Mesenteric fat pad (tissue), 1 donor: ENCODE data around the gene SUN2. TPM values are rescaled to one million over a fixed set of nuclear protein-coding genes. Genes with fewer than 3 reads are reported as not detected.

Experiments
- DNase-seq: peaks from one replicate; pipeline ENCODE4 v3.0.0-alpha.2; 2020; ENCODE audit warnings: low spot score
- total RNA-seq: library from RNA; stranded (reverse); fragmentation: NEBNext Ultra II Directional; extraction: Animal tissue kit (Norgen Biotek cat#: 25700); gene quantifications from one replicate; pipeline ENCODE4 v1.2.1, GENCODE V29; 2021
- donor health status: DM: yes; HTN: yes; CAD: no.

SUN2 gene
- total RNA-seq, 1 donor from 2014 or later = 286 TPM

DNA sequence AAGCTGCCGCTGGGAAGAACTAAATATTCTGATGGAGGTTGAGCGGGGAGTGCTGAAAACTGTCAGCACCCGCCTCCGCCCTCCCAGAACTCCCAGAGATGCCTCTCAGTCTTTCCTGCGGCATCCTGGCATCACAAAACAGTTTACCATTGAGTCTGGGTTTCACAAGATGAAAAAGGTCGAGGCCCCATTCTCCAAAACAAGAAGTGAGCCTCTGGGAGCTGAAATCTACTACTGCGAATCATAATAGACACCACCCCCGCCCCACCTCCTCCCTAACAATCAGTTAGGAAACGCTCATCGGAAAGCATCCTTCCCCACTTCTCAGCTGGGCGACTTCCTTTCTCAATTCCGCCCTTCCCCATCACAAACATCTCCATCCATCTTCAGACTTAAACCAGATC, 1.0 kb downstream of the SUN2 start:
- DNase-seq = no peak

DNA sequence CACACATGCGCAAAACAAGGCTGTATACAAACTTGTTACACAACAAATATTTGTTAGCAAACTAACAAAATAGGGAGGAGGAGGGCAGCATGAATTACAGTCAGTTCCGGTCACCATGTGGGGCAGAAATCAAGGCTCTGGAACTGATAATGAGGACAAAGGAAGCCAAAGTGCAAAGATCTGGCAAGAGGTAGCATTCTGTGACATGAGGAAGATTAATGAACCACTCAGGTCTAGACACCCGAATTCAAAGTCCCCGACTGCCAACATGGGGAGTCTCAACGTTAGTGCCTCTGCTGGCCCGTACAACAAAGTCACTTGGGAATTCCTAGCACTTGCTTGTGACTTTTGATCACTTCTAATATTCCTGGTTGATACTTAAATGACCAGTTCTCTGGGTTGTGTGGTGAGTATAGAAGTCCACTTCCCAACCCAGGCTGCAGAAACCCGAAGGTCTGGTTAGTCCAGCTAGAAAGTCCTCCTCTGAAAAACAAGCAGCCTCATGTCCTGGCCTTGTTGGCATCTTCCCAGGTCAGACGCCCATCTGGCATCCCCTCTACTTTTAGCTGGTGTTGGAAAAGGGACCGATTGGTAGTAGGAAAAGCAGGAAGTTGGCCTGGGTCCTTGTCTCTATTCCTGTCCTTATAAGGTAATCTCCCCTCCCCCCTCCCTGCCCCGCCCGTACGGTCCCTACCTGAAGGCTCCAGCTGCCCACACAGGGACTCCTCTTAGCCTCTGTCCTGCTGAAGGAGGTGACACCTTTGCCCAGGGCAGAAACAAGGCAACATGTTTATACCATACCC, 1.6 kb downstream of the SUN2 start:
- no peak for DNase-seq

DNA sequence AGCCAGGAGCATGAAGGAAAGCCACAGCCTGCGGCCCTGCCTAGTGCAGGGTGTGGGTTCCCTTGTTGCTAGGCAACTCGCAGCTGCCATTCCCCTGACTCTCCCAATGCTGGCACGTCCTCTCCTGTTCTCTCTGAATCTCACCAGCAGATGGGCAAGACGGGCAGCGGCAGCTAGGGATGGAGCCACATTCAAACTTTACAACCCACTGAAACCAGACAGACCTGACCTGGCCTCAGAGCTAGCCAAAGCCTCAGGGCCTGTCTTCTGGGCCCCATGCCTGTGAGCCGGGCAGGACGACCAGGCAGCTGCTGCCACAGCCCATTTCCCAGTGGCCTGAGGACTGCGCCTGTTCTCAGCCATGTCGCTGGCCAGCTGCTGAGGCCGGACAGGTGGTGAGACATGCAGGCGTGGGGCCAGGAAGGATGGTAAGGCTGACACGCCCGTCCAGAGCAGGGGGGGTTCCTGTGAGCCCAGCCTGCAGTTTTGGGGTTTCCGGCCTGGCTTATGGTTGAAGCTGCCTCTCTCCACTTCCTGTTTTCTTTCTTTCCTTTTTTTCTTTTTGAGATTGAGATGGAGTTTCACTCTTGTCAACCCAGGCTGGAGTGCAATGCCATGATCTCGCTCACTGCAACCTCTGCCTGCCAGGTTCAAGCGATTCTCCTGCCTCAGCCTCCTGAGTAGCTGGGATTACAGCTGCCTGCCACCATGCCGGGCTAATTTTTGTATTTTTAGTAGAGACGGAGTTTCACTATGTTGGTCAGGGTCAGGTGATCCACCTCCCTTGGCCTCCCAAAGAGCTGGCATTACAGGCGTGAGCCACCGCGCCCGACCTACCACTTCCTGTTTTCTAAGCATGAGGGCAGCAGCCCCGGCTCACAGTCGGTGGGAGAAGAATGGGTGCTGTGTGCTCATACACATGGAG, 4.1 kb downstream of the SUN2 start:
- no peak for DNase-seq

DNA sequence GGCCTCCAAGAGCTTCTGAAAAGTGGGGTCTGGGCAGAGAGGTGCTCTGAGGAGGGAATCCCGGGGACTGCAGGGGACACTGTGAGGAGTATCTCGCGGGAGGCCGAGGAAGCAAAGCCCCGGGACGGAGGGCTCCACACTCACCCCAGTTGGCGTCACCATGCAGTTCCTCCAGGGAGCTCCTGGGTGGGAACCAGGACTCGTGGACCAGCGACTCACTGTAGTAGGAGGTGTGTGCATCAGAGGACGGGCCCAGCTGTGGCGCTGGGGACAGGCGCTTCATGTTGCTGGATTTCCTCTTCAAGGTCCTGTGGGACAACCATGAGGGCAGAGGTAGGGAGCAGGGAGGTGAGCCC, 4.8 kb downstream of the SUN2 start:
- DNase-seq = no peak

DNA sequence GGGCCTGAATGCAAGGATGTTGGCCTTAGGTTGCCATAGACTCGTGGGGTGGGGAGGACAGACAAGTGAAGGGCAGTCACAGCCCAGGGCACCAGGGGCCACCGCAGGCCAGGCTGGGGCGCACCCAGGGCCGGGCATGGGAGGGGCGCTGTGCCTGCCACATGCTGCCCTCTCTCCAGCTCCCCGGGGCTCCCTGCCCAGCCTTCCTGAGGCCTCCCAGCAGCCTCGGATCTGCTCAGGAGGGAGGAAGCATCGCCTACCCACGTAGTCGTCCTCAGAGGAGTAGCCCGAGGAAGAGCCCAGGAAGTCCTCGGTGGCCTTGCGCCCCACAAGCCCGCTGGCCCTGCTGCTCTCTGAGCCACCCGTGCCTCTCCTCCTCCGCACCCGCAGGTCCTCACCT, 5.2 kb downstream of the SUN2 start:
- DNase-seq = no peak

DNA sequence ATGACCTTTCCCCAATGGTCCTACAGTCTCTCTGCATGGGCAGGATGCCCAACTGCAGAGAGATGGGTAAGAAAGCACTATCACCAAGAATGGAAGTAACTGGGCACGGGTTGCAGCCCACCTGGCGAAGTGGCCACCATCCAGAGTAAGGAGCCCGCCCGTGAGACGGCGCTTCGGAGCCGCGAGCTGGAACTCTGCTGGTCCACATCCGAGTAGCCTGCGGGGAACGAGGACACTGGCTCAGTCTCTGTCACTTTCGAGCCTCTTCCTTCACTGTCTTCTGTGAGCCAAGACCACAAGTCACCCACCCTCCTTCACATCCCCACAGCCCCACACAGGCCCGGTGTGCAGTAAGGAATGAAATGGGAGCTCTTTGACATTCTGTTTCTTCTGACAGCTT, 5.7 kb downstream of the SUN2 start:
- no peak for DNase-seq

DNA sequence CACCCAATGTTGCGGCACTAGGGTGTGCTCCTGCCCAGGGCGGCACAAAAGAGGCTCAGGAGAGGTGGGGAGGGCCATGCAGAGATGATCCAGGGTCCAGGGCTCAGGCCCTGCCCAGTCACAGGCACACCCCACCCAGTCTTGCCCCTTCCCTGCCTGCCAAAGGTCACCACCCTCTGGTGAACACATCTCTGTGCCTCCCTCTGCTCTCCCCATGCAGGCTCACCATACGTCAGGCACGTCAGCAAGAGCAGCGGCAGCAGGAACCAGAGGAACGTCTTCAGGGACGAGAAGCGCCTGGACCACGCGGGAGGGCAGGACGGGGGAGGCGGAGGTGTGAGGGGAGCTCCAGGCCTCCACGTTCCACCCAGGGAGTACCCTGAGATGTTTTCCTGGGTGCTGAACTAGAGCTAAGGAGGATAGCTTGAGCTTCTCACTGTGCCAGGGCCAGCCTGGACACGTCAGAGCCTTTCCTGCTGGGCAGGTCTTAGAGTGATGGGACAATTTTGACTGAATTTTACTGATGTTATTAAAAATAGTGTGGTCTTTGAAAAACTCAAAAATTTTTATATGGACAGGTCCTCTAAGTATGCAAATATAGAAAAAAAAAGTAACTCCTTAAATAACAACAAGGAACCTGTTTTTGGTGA, 7.2 kb downstream of the SUN2 start:
- no peak for DNase-seq

DNA sequence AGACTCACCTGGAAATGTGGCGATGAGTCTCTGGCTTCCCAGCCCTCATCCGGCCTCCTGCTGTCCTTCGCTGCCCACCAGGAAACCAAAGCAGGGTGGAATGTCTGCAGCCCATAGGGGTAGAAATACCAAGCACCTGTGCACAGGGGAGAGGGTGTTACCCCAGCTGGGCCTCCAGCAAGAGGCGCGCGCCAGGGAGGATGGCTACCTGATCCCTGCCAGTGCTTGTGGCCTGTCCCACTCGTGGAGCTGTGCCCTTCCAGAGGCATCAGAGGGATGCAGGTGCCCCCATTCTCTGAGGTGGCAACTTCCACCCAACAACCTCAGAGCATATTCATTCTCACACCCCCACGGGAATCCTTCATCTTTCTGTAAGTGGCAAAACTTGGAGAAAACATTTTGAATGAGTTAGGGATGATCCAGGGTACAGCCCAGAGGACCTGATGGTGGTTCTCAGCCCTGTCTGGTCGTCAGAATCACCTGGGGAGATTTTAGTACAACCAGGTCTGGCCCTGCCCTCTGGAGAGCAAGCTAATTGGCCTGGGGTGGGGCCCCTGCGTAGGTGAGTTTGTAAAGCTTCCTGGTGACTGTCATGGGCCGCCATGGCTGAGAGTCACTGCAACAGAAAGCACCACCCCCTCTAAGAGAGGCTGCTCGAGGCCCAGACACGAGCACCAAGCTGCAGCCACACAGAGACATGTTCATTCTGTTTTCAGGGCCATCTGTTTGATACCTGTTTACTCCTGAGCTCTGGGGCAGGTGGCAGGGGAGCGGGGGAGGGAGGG, 9.9 kb downstream of the SUN2 start:
- no peak for DNase-seq

DNA sequence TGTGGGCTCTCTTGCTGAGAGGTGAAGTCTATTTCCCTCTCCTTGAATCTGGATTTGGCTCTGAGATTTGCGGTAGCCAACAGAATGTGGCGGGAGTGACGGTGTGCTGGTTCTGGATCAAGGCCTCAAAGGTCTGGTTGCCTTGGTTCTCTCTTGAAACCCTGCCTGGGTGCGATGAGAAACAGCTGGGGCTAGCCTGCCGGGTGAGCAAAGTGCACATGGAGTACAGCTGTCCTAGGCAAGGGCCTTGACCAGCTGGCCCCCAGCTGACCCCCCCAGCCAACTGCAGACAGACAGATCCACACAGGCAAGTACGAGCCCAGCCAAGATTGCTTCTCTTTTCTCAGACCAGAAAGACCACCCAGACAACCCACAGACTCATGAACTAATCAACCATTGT, 10.8 kb downstream of the SUN2 start:
- no peak for DNase-seq

DNA sequence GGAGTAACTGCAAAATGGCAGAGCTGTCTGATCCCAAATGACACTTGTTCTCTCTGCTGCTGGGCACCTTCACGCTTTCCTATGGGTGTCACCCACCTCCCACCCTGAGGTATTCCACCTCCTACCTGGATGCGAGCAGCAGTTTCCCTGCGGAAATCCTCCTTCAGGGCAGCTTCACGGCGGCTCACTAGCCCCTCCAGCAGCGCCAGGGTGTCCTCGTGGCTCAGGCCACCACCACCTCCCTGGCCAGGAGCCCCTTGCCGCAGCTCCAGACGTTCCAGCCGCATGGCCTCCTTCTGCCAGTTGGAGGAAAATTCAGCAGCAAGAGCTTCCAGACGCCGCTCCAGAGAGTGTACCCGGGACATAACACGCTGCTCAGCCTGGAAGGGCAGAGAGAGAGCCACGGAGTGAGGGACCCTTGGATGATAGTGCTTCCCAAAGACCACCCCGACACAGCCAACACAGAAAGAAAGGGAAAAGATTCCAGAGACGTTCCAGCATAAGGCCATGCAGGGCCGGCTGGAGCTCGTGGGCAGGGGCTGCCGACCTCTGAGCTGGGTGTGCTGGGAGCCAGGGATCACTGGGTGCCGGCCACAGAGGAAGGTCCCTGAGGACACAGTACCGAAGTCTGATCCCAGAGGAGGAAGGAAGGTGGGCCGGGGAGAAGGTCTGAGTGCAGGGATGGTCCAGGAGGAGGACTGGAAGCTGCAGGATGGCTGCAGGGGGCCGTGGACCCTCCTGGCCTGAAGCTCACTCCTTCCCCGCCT, 13.4 kb downstream of the SUN2 start:
- DNase-seq = no peak

DNA sequence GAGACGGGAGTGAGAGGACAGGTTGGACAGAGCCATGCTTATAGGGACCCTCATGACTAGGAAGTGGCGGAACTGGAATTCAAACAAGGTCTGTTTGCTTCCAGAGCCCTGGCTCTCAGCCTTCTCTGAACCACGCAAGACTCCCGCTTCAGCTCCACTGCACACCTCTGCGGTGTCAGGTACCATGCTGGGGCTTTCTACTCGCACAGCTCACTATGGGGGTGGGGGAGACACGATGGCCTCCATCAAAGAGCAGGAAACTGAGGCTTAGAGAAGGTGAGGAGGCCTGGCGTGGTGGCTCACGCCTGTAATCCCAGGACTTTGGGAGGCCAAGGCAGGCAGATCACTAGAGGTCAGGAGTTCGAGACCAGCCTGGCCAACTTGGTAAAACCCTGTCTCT, 14.2 kb downstream of the SUN2 start:
- no peak for DNase-seq

DNA sequence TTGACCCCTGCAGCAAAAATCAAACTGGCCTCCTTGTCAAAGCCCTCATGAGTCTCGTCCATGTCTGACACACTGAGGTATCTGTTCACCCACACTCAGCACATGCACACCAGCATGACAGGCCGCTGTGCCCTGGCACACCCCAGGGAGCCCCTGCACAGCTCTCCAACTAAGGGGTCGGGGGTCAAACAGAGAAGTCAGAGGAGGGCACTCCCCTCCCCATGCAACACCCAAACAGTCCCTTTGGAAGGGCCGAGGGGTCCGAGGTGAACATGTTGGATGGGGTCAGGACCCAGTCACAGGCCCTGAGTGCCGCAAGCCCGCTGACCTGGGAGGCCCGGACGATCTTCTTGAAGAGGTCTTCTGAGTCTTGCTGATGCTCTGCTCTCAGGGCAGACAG, 14.6 kb downstream of the SUN2 start:
- no peak for DNase-seq

DNA sequence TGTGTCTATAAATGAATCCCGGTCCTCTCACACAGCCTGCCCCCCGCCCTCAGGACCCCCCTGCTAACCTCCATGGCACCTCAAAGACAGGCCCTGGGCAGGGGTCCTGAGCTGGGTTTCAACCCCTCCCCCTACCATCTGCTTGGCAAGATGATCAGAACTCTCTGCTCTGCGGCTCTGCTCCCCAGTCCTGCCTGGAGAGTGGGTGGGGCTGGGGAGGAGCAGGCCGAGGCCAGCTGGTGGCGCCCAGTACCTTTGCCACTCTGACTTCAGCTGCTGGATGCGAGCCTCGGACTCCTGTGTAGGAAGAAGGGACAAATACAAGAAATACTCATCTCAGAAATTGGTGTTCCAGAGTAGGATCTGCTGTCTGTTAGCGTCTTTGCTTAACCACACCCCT, 15.0 kb downstream of the SUN2 start:
- no peak for DNase-seq

DNA sequence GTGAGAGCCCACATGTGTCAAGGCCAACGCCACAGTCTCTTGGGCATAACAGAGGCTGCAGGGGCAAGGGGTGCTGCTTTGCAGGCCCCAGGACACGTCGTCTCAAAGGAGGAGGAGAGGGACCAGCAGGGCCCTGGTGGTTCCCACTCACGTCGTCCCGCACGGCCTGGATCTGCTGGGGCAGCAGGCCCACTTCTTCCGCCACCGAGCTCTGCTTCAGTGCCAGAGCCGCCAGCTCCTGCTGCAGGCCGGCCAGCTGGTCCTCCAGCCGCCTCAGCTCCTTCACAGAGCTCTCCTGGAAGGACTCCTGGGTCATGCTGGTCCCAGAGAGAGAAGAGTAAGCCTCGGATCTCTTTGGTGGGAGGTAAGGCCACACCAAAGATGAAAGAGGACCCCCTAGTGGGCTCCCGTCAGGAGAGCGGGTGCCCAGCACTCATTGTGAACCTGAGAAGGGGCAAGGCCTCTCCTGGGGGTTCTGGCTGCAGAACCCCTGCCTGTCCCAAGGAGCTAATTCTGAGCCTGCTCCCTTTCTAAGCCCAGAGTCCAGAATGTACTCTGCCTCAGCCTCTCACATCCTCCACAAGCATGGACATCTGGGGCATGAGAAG, 15.6 kb downstream of the SUN2 start:
- no peak for DNase-seq

DNA sequence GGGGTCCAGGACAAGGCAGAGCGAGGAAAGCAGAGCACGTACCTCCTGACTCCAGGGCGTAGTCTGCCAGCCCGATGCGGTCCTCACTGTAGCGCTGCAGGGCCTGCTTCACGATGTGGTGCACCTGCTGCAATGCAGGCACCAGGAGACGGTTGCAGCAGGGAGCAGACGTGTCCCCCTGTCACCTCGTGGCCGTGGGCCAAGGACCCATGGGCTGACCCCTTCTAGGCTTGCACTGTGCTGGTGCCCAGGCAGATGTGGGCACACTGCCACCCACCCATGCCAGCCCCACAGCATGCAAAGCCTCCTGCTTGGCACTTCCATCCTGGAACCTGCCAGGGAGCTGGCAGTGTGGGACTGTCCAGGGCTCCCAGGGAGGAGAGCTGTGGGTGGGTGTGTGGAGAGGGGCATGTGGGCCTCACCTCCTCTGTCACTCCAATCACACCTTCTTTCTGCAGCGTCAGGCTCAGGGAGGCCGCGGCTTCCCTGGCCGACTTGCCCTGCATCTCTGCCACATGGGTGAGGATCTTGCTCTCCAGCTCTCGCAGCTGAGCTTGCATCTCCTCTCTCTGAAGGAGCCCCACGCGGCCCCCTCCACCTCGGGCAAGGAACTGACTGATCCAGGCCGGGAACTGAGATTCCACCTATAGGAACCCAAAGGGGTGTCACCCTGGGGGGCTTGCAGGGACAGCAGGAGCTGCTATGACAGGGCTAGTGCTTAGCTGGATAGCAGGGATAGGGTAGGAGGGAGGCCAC, 16.3 kb downstream of the SUN2 start:
- DNase-seq = no peak

DNA sequence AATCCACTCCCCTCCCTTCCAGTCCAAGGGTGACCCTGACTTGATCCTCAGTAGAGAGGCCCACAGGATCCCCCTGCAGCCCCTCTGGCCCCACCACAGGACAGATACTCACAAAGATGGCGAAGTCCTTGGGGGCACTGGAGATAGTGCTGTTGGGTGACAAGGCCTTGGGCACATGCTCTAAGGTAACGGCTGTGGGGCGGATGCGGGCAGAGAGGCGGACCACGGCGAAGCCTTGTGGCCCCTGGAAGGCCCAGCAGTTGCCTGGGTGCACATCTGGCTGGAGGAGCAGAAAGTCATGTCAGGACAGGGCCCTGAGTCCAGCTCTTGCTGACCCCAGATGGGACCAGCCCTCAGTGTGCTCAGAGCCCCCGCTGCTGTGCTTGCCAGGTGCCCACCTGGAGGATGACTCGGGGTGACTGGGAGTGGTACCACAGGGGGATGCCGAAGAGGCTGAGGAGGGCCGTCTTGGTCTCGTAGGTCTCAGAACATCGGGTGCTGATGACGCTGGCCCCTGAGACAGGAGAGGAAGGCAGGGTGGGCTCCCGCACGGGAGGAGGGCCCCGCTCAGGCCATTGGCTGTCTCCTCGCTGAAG, 17.2 kb downstream of the SUN2 start:
- no peak for DNase-seq

DNA sequence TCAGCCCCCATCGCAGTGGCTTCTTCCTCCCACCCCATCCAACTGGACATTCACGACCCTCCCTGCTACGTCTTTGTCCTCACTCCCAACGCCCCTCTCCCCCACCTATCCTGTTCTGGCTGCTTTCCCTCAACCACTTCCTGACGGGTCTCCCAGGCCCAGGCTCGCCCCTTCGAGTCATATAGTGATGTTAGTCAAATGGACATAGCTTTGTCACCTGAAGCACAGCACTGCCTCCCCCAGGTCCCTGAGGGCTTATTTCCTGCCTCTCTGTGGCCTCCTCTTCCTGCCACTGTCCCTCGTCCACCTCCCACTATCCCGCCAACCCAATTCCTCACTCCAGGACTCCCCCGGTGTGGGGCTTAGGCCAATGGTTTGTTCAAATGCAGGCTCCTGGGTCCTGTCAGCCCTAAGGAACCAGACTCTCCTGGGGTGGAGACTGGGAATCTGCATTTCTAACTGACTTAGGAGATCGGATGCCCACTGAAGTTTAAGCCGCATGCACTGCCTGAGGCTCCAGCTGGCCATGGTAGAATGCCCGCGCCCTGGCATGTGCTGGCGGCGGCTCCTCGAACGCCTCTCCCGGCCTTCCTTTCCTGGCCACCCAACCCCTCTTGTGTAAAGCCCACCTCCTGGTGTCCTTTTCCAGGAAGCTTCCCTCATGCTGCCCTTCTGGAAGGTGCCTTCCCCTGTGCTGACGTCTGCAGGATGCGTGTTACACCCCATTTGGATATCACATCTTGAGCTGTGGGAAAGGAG, 18.3 kb downstream of the SUN2 start:
- no peak for DNase-seq

DNA sequence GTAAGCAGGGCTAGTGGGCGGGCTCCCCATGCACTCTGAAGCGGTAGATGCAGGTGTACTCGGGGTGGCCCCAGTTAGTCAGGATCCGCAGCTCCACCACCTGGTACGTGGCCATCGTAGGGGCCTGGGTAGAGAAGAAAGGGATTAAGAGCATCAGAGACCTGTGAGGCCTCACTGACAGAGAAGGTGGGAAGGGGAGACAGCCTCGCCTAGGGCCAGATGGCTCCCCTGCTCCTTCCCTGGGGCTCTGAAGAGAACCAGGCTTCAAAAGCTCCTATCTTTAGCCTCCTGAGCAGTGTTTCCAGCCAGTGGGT, 19.6 kb downstream of the SUN2 start:
- no peak for DNase-seq
